SK-N-SH (cell line): Measurements from ENCODE around the gene KRT75. TPM values are rescaled to one million over a fixed set of nuclear protein-coding genes. Genes with fewer than 3 reads are reported as not detected.

Source experiments
- CTCF ChIA-PET: fragments of 300-600, 350-600 bp; formaldehyde crosslinking; extraction: SDS; loops from one replicate; lab custom pipeline; 2021; lab: Yijun Ruan, JAX
- POLR2A ChIA-PET: fragments of 350-600 bp; sonication (Branson Sonifier 250); formaldehyde crosslinking; extraction: SDS; loops from one replicate; lab custom pipeline; 2020; ENCODE audit warnings: antibody characterized with exemption, inconsistent platforms; lab: Yijun Ruan, JAX
- DNase-seq: peaks from one replicate; pipeline ENCODE4 v3.0.0; 2012
- H2AFZ ChIP-seq: fragments of 200-600 bp; sonication (generic); 2 replicates; pipeline ENCODE4 v1.8.1; 2016; ENCODE audit warnings: antibody characterized with exemption, mild to moderate bottlenecking, low read depth
- H3F3A ChIP-seq: fragments of 200-600 bp; sonication (generic); replicated peaks from 2 replicates; pipeline ENCODE3; 2016; ENCODE audit warnings: antibody characterized with exemption, mild to moderate bottlenecking; ENCODE audit not compliant: insufficient read depth
- H3K27ac ChIP-seq, 2 experiments: fragments of 200-500 bp in 1 of 2; fragments of 200-600 bp in 1 of 2; sonication (Bioruptor generic) in 1 of 2; sonication (generic), shearing (Covaris generic) in 1 of 2; 2 replicates each; pipeline versions ENCODE4 v1.5.1 to v1.6.1; 2014 to 2016; ENCODE audit warnings: low read depth in 2 of 2, inconsistent platforms in 1 of 2, low read length in 1 of 2, mild to moderate bottlenecking in 1 of 2, mixed read lengths in 1 of 2
- H3K27me3 ChIP-seq: fragments of 200-600 bp; sonication (generic), shearing (Covaris generic); 2 replicates; pipeline ENCODE4 v1.6.1; 2016; ENCODE audit warnings: mixed run types; ENCODE audit not compliant: insufficient read depth
- H3K36me3 ChIP-seq, 2 experiments: fragments of 200-500 bp in 1 of 2; fragments of 200-600 bp in 1 of 2; sonication (Bioruptor generic) in 1 of 2; sonication (generic) in 1 of 2; replicated peaks in 1 of 2; 2 replicates each; pipeline versions ENCODE3 to v1.5.1; 2014 to 2016; ENCODE audit warnings: low read length in 1 of 2, mild to moderate bottlenecking in 1 of 2; ENCODE audit not compliant: insufficient read depth in 2 of 2, control insufficient read depth in 1 of 2
- H3K4me1 ChIP-seq, 2 experiments: fragments of 200-500 bp in 1 of 2; fragments of 200-600 bp in 1 of 2; sonication (Bioruptor generic) in 1 of 2; sonication (generic), shearing (Covaris generic) in 1 of 2; 2 replicates each; pipeline versions ENCODE4 v1.5.1 to v1.6.1; 2014 to 2016; ENCODE audit warnings: low read depth in 1 of 2, low read length in 1 of 2, mixed run types in 1 of 2; ENCODE audit not compliant: insufficient read depth in 2 of 2, control insufficient read depth in 1 of 2
- H3K4me2 ChIP-seq: fragments of 200-600 bp; sonication (generic), shearing (Covaris generic); 2 replicates; pipeline ENCODE4 v1.6.1; 2017; ENCODE audit warnings: mixed run types
- H3K4me3 ChIP-seq, 2 experiments: fragments of 200-500 bp in 1 of 2; fragments of 200-600 bp in 1 of 2; sonication (Bioruptor generic) in 1 of 2; sonication (generic), shearing (Covaris generic) in 1 of 2; 2 replicates each; pipeline versions ENCODE4 v1.5.1 to v1.8.1; 2014 to 2016; ENCODE audit warnings: low read depth in 2 of 2, inconsistent platforms in 1 of 2, low read length in 1 of 2, mild to moderate bottlenecking in 1 of 2, mixed read lengths in 1 of 2, moderate library complexity in 1 of 2
- H3K79me2 ChIP-seq: fragments of 200-600 bp; sonication (generic); 2 replicates; pipeline ENCODE4 v1.8.1; 2017; ENCODE audit warnings: mild to moderate bottlenecking; ENCODE audit not compliant: insufficient read depth
- H3K9ac ChIP-seq: fragments of 200-600 bp; sonication (generic); 2 replicates; pipeline ENCODE4 v1.6.1; 2017; ENCODE audit warnings: mixed run types
- H3K9me2 ChIP-seq: fragments of 200-600 bp; sonication (generic); 2 replicates; pipeline ENCODE4 v1.6.1; 2017; ENCODE audit warnings: mixed run types
- H3K9me3 ChIP-seq: fragments of 200-600 bp; sonication (generic); 2 replicates; pipeline ENCODE4 v1.6.1; 2017; ENCODE audit warnings: mixed run types, mild to moderate bottlenecking, moderate library complexity
- H4K20me1 ChIP-seq: fragments of 200-600 bp; sonication (generic); 2 replicates; pipeline ENCODE4 v1.6.1; 2017; ENCODE audit warnings: mild to moderate bottlenecking, mixed run types; ENCODE audit not compliant: insufficient read depth
- CHD2 ChIP-seq: fragments of 150-350 bp; IDR thresholded peaks from 2 replicates; pipeline ENCODE4 v1.6.1; 2018; ENCODE audit warnings: low read length; ENCODE audit not compliant: partially characterized antibody
- CTCF ChIP-seq: fragments of 200-600 bp; sonication (generic); IDR thresholded peaks from 2 replicates; pipeline ENCODE4 v1.6.1; 2017; ENCODE audit warnings: antibody characterized with exemption, mild to moderate bottlenecking, moderate library complexity
- ELF1 ChIP-seq: IDR thresholded peaks from 2 replicates; pipeline ENCODE4 v1.4.0; 2012
- FOXJ3 ChIP-seq: sonication (generic); formaldehyde crosslinking; IDR thresholded peaks from 2 replicates; pipeline ENCODE4 v1.5.1; 2020; ENCODE audit warnings: mild to moderate bottlenecking, missing genetic modification reagents
- FOXM1 ChIP-seq: IDR thresholded peaks from 2 replicates; pipeline ENCODE4 v1.4.0; 2012; ENCODE audit warnings: low read depth, mild to moderate bottlenecking
- GABPA ChIP-seq: IDR thresholded peaks from 2 replicates; pipeline ENCODE4 v1.4.0; 2012; ENCODE audit warnings: low read depth, mild to moderate bottlenecking
- GATA2 ChIP-seq: sonication (generic); formaldehyde crosslinking; IDR thresholded peaks from 2 replicates; pipeline ENCODE4 v1.5.0; 2020; ENCODE audit warnings: mild to moderate bottlenecking, missing genetic modification reagents
- IRF3 ChIP-seq: fragments of 150-350 bp; IDR thresholded peaks from 2 replicates; pipeline ENCODE4 v1.6.1; 2016; ENCODE audit warnings: mild to moderate bottlenecking, low read depth, low read length
- JUND ChIP-seq: IDR thresholded peaks from 2 replicates; pipeline ENCODE4 v1.4.0; 2012
- MEF2A ChIP-seq: IDR thresholded peaks from 2 replicates; pipeline ENCODE4 v1.4.0; 2012; ENCODE audit warnings: low read depth, borderline replicate concordance
- MXI1 ChIP-seq: IDR thresholded peaks from 2 replicates; pipeline ENCODE4 v1.6.1; 2012; ENCODE audit warnings: mild to moderate bottlenecking, low read depth, low read length, improper control_type of control experiment
- NFIC ChIP-seq: IDR thresholded peaks from 2 replicates; pipeline ENCODE4 v1.4.0; 2012; ENCODE audit warnings: borderline replicate concordance
- POLR2AphosphoS5 ChIP-seq: IDR thresholded peaks from 2 replicates; pipeline ENCODE4 v1.6.1; 2012; ENCODE audit warnings: low read depth, low read length
- TCF12 ChIP-seq: IDR thresholded peaks from 2 replicates; pipeline ENCODE4 v1.4.0; 2012
- USF2 ChIP-seq: fragments of 150-350 bp; IDR thresholded peaks from 2 replicates; pipeline ENCODE4 v1.6.1; 2017; ENCODE audit warnings: antibody characterized with exemption, low read length, low read depth, borderline replicate concordance
- YY1 ChIP-seq: IDR thresholded peaks from 2 replicates; pipeline ENCODE4 v1.4.0; 2012; ENCODE audit warnings: low read depth, mild to moderate bottlenecking
- ZBTB33 ChIP-seq: IDR thresholded peaks from 2 replicates; pipeline ENCODE4 v1.4.0; 2012; ENCODE audit warnings: low read depth, borderline replicate concordance
- WGBS: methylation state at CpG from one replicate; pipeline ENCODE4 v1.1.6; 2017; ENCODE audit warnings: low lambda C conversion rate; 5-methylcytosine and 5-hydroxymethylcytosine counted together
- polyA plus RNA-seq, 3 experiments: library from polyadenylated mRNA; depleted of rRNA; stranded (reverse); fragments of >200 nt; gene quantifications; 2 replicates each; pipeline ENCODE4 v1.2.3, GENCODE V29; 2012

KRT75 gene
- polyA plus RNA-seq, 1 of the 3 experiments (the other 2 are of a cell fraction): not detected

GRCh38 chr12:52442600-52443061 is 8.5 kb upstream of the KRT75 start:
- peak overlapping the region; percentile 2; the same call in 1 of the 2 replicates for H3K9ac ChIP-seq
- DNase-seq: no peak
- H3K9me2 ChIP-seq: no peaks in the 10 kb centered on the region
- ChIA-PET POLR2A (no interaction called here), CTCF (no interaction called here)
- peaks cover 17% of the 10 kb centered on the region; the same call in 1 of the 2 replicates for H3K27me3 ChIP-seq
- H3K4me3 ChIP-seq: no peak overlapping the region
- no peak overlapping the region for H2AFZ ChIP-seq
- peaks cover 0 to 13% of the 10 kb centered on the region in 2 experiments; a peak in 2 of 4 replicates for H3K4me1 ChIP-seq
- no peak for TF ChIP-seq FOXM1
- no peak for TF ChIP-seq TCF12
- TF ChIP-seq CHD2: no peak
- no peak for TF ChIP-seq ELF1
- TF ChIP-seq POLR2AphosphoS5: no peak
- 0 out of 2 replicates have a peak, but pooled peaks have one; percentile 20 for TF ChIP-seq NFIC
- no peak for TF ChIP-seq JUND
- TF ChIP-seq USF2: no peak
- TF ChIP-seq MXI1: no peak
- TF ChIP-seq GATA2: no peak
- no peak for TF ChIP-seq FOXJ3
- TF ChIP-seq IRF3: no peak
- TF ChIP-seq CTCF: peak; percentile 21
- TF ChIP-seq GABPA: no peak
- no peak for TF ChIP-seq ZBTB33
- TF ChIP-seq MEF2A: no peak
- no peak for TF ChIP-seq YY1
- 22% methylated on average over 6 of the region's 6 CpGs for WGBS
- peaks cover 23% of the 10 kb centered on the region for H3F3A ChIP-seq
- peak overlapping the region; percentile 38 for H3K4me2 ChIP-seq
- no peaks in the 10 kb centered on the region for H3K79me2 ChIP-seq
- H4K20me1 ChIP-seq: no peaks in the 10 kb centered on the region
- no peaks in the 10 kb centered on the region for H3K36me3 ChIP-seq
- H3K9me3 ChIP-seq: no peaks in the 10 kb centered on the region
- H3K27ac ChIP-seq: peak overlapping the region in 1 of 2 experiments; percentile 72; a peak in 2 of 4 replicates
